A673 (cell line): Measurements from ENCODE around the gene GMDS. TPM values are rescaled to one million over a fixed set of nuclear protein-coding genes. Genes with fewer than 3 reads are reported as not detected.
"Not testable (repeated sequence)": the region's sequence is repeated elsewhere in the genome, so short reads cannot be mapped to it uniquely, and the experiment has no call there.

Source experiments
- BruUV-seq: library from RNA; stranded (reverse); fragments of 400-500 nt; replicated peaks from 2 replicates; lab custom pipeline; 2021; lab: Mats Ljungman, UMichigan
- CTCF ChIA-PET: fragments of 300-600 bp; sonication (Branson Sonifier 250); formaldehyde crosslinking; loops from one replicate; lab custom pipeline; 2022; ENCODE audit warnings: antibody characterized with exemption; lab: Charles Lee
- POLR2A ChIA-PET: fragments of 300-600 bp; sonication (Branson Sonifier 250); formaldehyde crosslinking; loops from one replicate; lab custom pipeline; 2022; ENCODE audit warnings: antibody characterized with exemption; ENCODE audit not compliant: low non-redundant PET; lab: Charles Lee
- DNase-seq: peaks from one replicate; pipeline ENCODE4 v3.0.0-alpha.2; 2015; ENCODE audit warnings: low spot score
- H3K27ac ChIP-seq: fragments of 200-600 bp; sonication (generic); 2 replicates; pipeline ENCODE4 v1.5.1; 2016; ENCODE audit warnings: mixed run types, low read depth, mild to moderate bottlenecking, mixed read lengths, antibody characterized with exemption, low read length; ENCODE audit not compliant: poor library complexity, severe bottlenecking
- H3K27me3 ChIP-seq: fragments of 200-600 bp; sonication (generic); replicated peaks from 2 replicates; pipeline ENCODE4 v1.6.1; 2017; ENCODE audit warnings: mixed run types, low read depth, mild to moderate bottlenecking, mixed read lengths, antibody characterized with exemption, low read length; ENCODE audit not compliant: insufficient read depth, poor library complexity
- H3K36me3 ChIP-seq: fragments of 200-600 bp; sonication (generic); 2 replicates; pipeline ENCODE4 v1.6.1; 2016; ENCODE audit warnings: mixed run types, mild to moderate bottlenecking, mixed read lengths, antibody characterized with exemption, low read length; ENCODE audit not compliant: insufficient read depth, poor library complexity, severe bottlenecking
- H3K4me1 ChIP-seq: fragments of 200-600 bp; sonication (generic); 2 replicates; pipeline ENCODE4 v1.6.1; 2017; ENCODE audit warnings: mixed run types, mild to moderate bottlenecking, mixed read lengths, antibody characterized with exemption, low read length; ENCODE audit not compliant: insufficient read depth, poor library complexity, severe bottlenecking
- H3K4me3 ChIP-seq: fragments of 200-600 bp; sonication (generic); 2 replicates; pipeline ENCODE4 v1.5.1; 2016; ENCODE audit warnings: low read depth, mixed run types, mild to moderate bottlenecking, mixed read lengths, low read length; ENCODE audit not compliant: poor library complexity, severe bottlenecking
- H3K9me3 ChIP-seq: fragments of 200-600 bp; sonication (generic); 2 replicates; pipeline ENCODE4 v1.6.1; 2016; ENCODE audit warnings: mixed run types, low read depth, mild to moderate bottlenecking, mixed read lengths, antibody characterized with exemption, low read length; ENCODE audit not compliant: poor library complexity, severe bottlenecking
- CTCF ChIP-seq: fragments of 300-800, 200-600 bp; sonication (generic); conservative IDR thresholded peaks from 2 replicates; pipeline ENCODE4 v1.5.1; 2017; ENCODE audit warnings: low read depth, mild to moderate bottlenecking, antibody characterized with exemption, low read length, moderate library complexity, mixed read lengths
- EZH2 ChIP-seq: fragments of 200-600 bp; sonication (generic); IDR thresholded peaks from 2 replicates; pipeline ENCODE4 v1.6.1; 2017; ENCODE audit warnings: borderline replicate concordance, low read depth, mild to moderate bottlenecking, mixed read lengths, antibody characterized with exemption, low read length; ENCODE audit not compliant: poor library complexity, severe bottlenecking
- intact Hi-C: fragments of 100-400 bp; cut with micrococcal nuclease; formaldehyde crosslinking; loops from one replicate; pipeline ENCODE4 v1.10.0; 2022; ENCODE audit not compliant: unreplicated experiment
- total RNA-seq: library from RNA; stranded (reverse); gene quantifications from 2 replicates; pipeline ENCODE4 v1.2.3, GENCODE V29; 2021

Gene GMDS
- total RNA-seq, 1 experiment from 2014 or later = 15.2 TPM

- intact Hi-C loops = no loop called here
These were observed 547.6 kb downstream of the GMDS start for GRCh38 chr6:1697688-1698351.

DNA sequence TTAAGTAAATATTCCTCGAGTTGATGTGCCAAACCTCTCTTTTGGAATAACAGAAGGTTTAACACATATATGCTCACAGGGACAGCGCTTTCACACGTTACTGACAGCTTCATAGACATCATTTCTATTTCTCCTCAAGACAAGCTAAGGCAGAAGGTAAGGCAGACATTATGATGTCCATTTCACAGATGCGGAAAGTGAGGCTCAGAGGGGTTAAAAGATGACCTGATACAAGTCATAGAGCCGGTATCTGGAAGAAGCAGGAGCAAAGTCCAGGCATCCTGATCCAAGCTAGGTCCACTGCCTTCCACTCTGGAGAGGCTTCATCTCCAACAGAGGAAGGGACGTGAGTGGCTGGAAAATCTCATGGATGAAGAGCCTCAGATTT lies 548.9 kb downstream of the GMDS start:
- intact Hi-C loops = no loop called here
- Histone ChIP-seq H3K36me3 (no peaks in the 10 kb centered on the region), H3K4me3 (no peak overlapping the region), H3K4me1 (no peaks in the 10 kb centered on the region), H3K9me3 (no peaks in the 10 kb centered on the region), H3K27me3 (no peaks in the 10 kb centered on the region), H3K27ac (no peak overlapping the region)
- BruUV-seq = no TSS peak
- ChIA-PET CTCF (no interaction called here), POLR2A (no interaction called here)
- DNase-seq = no peak
- no peak for TF ChIP-seq CTCF
- TF ChIP-seq EZH2 = no peak

More at GRCh38 chr6:1697688-1698351, 547.6 kb downstream of the GMDS start:
- H3K36me3 ChIP-seq = no peaks in the 10 kb centered on the region
- no peaks in the 10 kb centered on the region for H3K9me3 ChIP-seq
- no peak overlapping the region for H3K4me3 ChIP-seq
- DNase-seq = no peak
- no peak overlapping the region for H3K27ac ChIP-seq
- no peaks in the 10 kb centered on the region for H3K4me1 ChIP-seq
- no peaks in the 10 kb centered on the region for H3K27me3 ChIP-seq
- BruUV-seq = no TSS peak
- CTCF ChIA-PET = no interaction called here
- TF ChIP-seq CTCF = no peak
- no peak for TF ChIP-seq EZH2
- POLR2A ChIA-PET = no interaction called here

GRCh38 chr6:1695546-1696462 lies 549.6 kb downstream of the GMDS start:
- H3K27me3 ChIP-seq = no peaks in the 10 kb centered on the region
- no peaks in the 10 kb centered on the region for H3K9me3 ChIP-seq
- DNase-seq = no peak
- intact Hi-C loops = no loop called here
- TF ChIP-seq CTCF = no peak
- no peaks in the 10 kb centered on the region for H3K4me1 ChIP-seq
- BruUV-seq = no TSS peak
- H3K27ac ChIP-seq = no peak overlapping the region
- ChIA-PET CTCF (no interaction called here), POLR2A (no interaction called here)
- H3K4me3 ChIP-seq = no peak overlapping the region
- no peaks in the 10 kb centered on the region for H3K36me3 ChIP-seq

GRCh38 chr6:1691828-1692227 lies 553.6 kb downstream of the GMDS start:
- H3K27me3 ChIP-seq, DNase-seq, H3K27ac ChIP-seq, H3K9me3 ChIP-seq, H3K4me1 ChIP-seq, POLR2A ChIA-PET, BruUV-seq, H3K4me3 ChIP-seq, intact Hi-C loops, CTCF ChIA-PET, H3K36me3 ChIP-seq: not testable (repeated sequence)

DNA sequence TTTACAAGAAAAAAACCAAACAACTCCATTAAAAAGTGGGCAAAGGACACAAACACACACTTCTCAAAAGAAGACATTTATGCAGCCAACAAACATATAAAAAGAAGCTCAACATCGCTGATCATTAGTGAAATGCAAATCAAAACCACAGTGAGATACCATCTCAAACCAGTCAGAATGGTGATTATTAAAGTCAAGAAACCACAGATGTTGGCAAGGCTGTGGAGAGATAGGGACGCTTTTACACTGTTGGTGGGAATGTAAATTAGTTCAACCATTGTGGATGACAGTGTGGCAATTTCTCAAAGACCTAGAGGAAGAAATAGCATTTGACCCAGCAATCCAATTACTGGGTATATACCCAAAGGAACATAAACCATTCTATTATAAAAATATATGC lies 554.7 kb downstream of the GMDS start:
- intact Hi-C loops, CTCF ChIA-PET, H3K27me3 ChIP-seq, H3K36me3 ChIP-seq, H3K27ac ChIP-seq, H3K9me3 ChIP-seq, BruUV-seq, POLR2A ChIA-PET, H3K4me3 ChIP-seq: not testable (repeated sequence)
- peak; percentile 23 for DNase-seq
- peaks cover 18% of the 10 kb centered on the region for H3K4me1 ChIP-seq
